Calu3 (cell line): ENCODE results near the gene ENG. TPM values are rescaled to one million over a fixed set of nuclear protein-coding genes. Genes with fewer than 3 reads are reported as not detected.

ENCODE experiments used
- BruUV-seq: library from RNA; stranded (reverse); fragments of 400-500 nt; replicated peaks from 2 replicates; lab custom pipeline; 2021; lab: Mats Ljungman, UMichigan
- CTCF ChIA-PET: fragments of 300-600 bp; sonication (Branson Sonifier 250); formaldehyde crosslinking; loops from one replicate; lab custom pipeline; 2022; ENCODE audit warnings: antibody characterized with exemption; lab: Charles Lee
- DNase-seq: peaks from one replicate; pipeline ENCODE4 v3.0.0; 2022
- H3K27ac Mint-ChIP-seq: one replicate; pipeline ENCODE4 v1.8.0; 2022; ENCODE audit warnings: mixed read lengths; ENCODE audit not compliant: unreplicated experiment
- H3K27me3 Mint-ChIP-seq: one replicate; pipeline ENCODE4 v1.8.0; 2022; ENCODE audit warnings: mixed read lengths; ENCODE audit not compliant: unreplicated experiment
- H3K36me3 Mint-ChIP-seq: one replicate; pipeline ENCODE4 v1.8.0; 2022; ENCODE audit warnings: mild to moderate bottlenecking, moderate library complexity, mixed read lengths; ENCODE audit not compliant: insufficient read depth, unreplicated experiment
- H3K4me1 Mint-ChIP-seq: one replicate; pipeline ENCODE4 v1.8.0; 2022; ENCODE audit warnings: mild to moderate bottlenecking, low read depth, mixed read lengths; ENCODE audit not compliant: unreplicated experiment
- H3K4me3 Mint-ChIP-seq: one replicate; pipeline ENCODE4 v1.8.0; 2022; ENCODE audit warnings: mild to moderate bottlenecking, low read depth, moderate library complexity, mixed read lengths; ENCODE audit not compliant: unreplicated experiment
- H3K9me3 Mint-ChIP-seq: one replicate; pipeline ENCODE4 v1.8.0; 2022; ENCODE audit warnings: low read depth, mixed read lengths; ENCODE audit not compliant: unreplicated experiment
- intact Hi-C: fragments of 100-400 bp; cut with micrococcal nuclease; formaldehyde crosslinking; loops from one replicate; pipeline ENCODE4 v1.10.0; 2022; ENCODE audit not compliant: unreplicated experiment
- total RNA-seq: library from RNA; stranded (reverse); gene quantifications from 2 replicates; pipeline ENCODE4 v1.2.3, GENCODE V29; 2022
- TF ChIP-seq, protein P1 (sequence below): fragments of 200-600 bp; IDR thresholded peaks from one replicate; pipeline ENCODE4 v1.8.0; 2022; ENCODE audit warnings: antibody characterized with exemption; ENCODE audit not compliant: unreplicated experiment

The ENG gene
- total RNA-seq, 1 experiment from 2014 or later: not detected

DNA sequence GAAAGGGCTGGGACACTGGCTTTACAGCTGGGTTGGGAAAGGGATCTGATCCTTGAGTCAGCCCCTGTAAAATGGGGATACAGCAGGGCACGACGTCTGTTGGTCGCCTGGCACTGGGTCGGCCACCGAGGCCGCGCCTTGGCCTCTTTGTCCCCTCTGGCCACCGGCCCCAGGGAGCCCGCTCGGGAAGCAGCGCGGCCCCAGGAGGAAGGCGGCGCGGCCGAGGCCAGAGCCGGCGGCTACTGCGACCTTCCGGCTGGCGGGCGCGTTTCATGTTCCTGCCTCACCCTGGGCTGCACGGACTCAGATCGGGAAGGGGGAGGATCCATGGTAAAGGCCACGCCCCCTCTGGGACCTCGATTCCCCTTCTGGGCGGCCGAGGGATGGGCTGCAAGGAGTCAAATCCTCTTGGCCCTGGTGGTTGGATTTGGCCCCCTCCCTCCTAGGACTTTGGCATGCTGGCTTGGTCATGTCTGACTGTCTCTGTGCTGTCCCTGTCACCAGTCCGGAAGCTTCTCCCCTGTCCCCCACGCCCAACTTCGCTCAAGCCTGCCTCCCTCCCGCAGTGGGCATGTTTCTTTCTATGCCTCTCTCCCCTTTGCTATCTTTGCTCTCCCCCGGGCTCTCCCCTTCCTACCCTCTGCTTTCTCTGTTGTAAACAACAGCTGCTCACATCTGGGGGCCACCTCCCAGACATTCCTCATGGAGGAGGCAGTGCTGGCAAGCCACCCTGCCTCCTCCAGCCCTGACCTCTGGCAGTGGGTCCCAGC, 26.0 kb downstream of the ENG start:
- Mint-ChIP-seq H3K27ac (no peak overlapping the region), H3K9me3 (no peaks in the 10 kb centered on the region), H3K27me3 (no peaks in the 10 kb centered on the region), H3K4me3 (peak overlapping the region; percentile 56), H3K36me3 (peaks cover 15% of the 10 kb centered on the region), H3K4me1 (peaks cover 14% of the 10 kb centered on the region)
- peak; percentile 67 for DNase-seq
- intact Hi-C loops: no loop called here
- BruUV-seq: no TSS peak
- CTCF ChIA-PET: interaction anchor here (0.6 to 0.7 kb wide), 2 partner anchors 23 to 289 kb away, joined by 3 read pairs; no protein-coding TSS in a partner anchor
- TF ChIP-seq, protein P1, sequence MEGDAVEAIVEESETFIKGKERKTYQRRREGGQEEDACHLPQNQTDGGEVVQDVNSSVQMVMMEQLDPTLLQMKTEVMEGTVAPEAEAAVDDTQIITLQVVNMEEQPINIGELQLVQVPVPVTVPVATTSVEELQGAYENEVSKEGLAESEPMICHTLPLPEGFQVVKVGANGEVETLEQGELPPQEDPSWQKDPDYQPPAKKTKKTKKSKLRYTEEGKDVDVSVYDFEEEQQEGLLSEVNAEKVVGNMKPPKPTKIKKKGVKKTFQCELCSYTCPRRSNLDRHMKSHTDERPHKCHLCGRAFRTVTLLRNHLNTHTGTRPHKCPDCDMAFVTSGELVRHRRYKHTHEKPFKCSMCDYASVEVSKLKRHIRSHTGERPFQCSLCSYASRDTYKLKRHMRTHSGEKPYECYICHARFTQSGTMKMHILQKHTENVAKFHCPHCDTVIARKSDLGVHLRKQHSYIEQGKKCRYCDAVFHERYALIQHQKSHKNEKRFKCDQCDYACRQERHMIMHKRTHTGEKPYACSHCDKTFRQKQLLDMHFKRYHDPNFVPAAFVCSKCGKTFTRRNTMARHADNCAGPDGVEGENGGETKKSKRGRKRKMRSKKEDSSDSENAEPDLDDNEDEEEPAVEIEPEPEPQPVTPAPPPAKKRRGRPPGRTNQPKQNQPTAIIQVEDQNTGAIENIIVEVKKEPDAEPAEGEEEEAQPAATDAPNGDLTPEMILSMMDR: no peak

DNA sequence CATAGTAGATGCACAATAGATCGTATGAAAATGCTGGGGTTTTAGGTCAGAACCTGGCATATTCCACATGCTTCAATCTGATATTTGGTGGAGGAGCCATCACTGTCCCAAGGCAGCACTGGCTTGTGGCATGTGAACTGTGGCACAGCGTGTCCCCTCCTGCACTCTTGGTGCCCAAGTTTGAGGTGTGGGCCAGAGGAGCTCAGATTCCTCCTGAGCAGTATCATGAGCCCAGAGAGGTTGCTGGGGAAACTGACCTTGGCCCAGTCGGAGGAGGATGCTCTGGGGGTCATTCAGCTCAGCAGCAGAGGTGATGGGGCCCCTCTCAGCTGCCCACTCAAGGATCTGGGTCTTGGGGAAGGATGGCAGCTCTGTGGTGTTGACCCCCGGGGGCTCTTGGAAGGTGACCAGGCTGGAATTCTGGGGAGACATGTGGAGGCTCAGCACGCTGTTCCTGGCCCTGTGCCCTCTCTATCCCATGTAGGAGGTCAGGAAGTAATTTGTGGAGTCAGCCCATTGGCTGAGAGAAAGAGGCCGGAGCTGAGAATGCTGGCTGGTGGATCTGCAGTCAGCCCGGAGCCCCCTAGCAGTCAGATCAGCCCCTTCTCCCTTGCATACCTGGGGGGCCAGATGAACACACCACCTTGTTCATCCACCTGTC, 28.1 kb downstream of the ENG start:
- H3K27ac Mint-ChIP-seq: no peak overlapping the region
- H3K36me3 Mint-ChIP-seq: peaks cover 15% of the 10 kb centered on the region
- no peak for DNase-seq
- intact Hi-C loops: no loop called here
- CTCF ChIA-PET: interaction anchor here (0.6 to 0.8 kb wide), 2 partner anchors 12 to 41 kb away, joined by 3 read pairs; partner anchors contain the start of gene CDK9
- H3K4me1 Mint-ChIP-seq: peaks cover 14% of the 10 kb centered on the region
- H3K9me3 Mint-ChIP-seq: no peaks in the 10 kb centered on the region
- H3K4me3 Mint-ChIP-seq: no peak overlapping the region
- no TSS peak for BruUV-seq
- TF ChIP-seq, protein P1: no peak
- H3K27me3 Mint-ChIP-seq: no peaks in the 10 kb centered on the region

GRCh38 chr9:127825319-127826051, 29.0 kb downstream of the ENG start:
- Mint-ChIP-seq H3K4me1 (peaks cover 14% of the 10 kb centered on the region), H3K36me3 (peaks cover 15% of the 10 kb centered on the region), H3K27me3 (no peaks in the 10 kb centered on the region), H3K9me3 (no peaks in the 10 kb centered on the region), H3K27ac (no peak overlapping the region), H3K4me3 (no peak overlapping the region)
- DNase-seq: peak; percentile 63
- TF ChIP-seq, protein P1: peak; percentile 49
- no TSS peak for BruUV-seq
- CTCF ChIA-PET: interaction anchor here (0.6 to 1.5 kb wide), 3 partner anchors 22 to 45 kb away, joined by 3 to 4 read pairs (median 3); partner anchors contain the start of gene ENG
- intact Hi-C loops: no loop called here

- no peak overlapping the region for H3K4me3 Mint-ChIP-seq
- H3K27me3 Mint-ChIP-seq: no peaks in the 10 kb centered on the region
- no peaks in the 10 kb centered on the region for H3K4me1 Mint-ChIP-seq
- H3K9me3 Mint-ChIP-seq: no peaks in the 10 kb centered on the region
- no peak overlapping the region for H3K27ac Mint-ChIP-seq
- TSS peak; percentile 15 for BruUV-seq
- DNase-seq: no peak
- peaks cover 31% of the 10 kb centered on the region for H3K36me3 Mint-ChIP-seq
- TF ChIP-seq, protein P1: no peak
- intact Hi-C loops: no loop called here
- CTCF ChIA-PET: no interaction called here
Measured at GRCh38 chr9:127822108-127822507, 32.4 kb downstream of the ENG start.
